Omental fat pad (tissue), 4 donors: ENCODE results near the gene GLB1L2. TPM values are rescaled to one million over a fixed set of nuclear protein-coding genes. Genes with fewer than 3 reads are reported as not detected.

Source experiments
- ATAC-seq: fragments of 150-250 bp; one replicate; pipeline ENCODE4 v1.9.1; 2016; ENCODE audit warnings: mild to moderate bottlenecking, moderate library complexity; ENCODE audit not compliant: low FRiP score
- DNase-seq: peaks from one replicate; pipeline ENCODE4 v3.0.0-alpha.2; 2019; ENCODE audit warnings: low spot score
- CTCF ChIP-seq, 3 donors: fragments of 450-650 bp; IDR thresholded peaks; one replicate each; pipeline ENCODE4 v1.5.1; 2016 to 2017; ENCODE audit warnings: antibody characterized with exemption in 3 of 3, mild to moderate bottlenecking in 3 of 3, moderate library complexity in 2 of 3
- total RNA-seq, 4 donors: library from RNA; depleted of rRNA; stranded (reverse); fragments of >200 nt; gene quantifications; one replicate each; pipeline ENCODE4 v1.1.0, GENCODE V29; 2016

Gene GLB1L2
- total RNA-seq, 4 donors from 2014 or later = 1.8 to 5.5 (median 2.4) TPM

GRCh38 chr11:134366254-134366653, 34.5 kb downstream of the GLB1L2 start:
- DNase-seq (no peak), ATAC-seq (no peak)
- TF ChIP-seq CTCF (IDR thresholded peaks at IDR 0.05) = no peak

- ATAC-seq (no peak), DNase-seq (no peak)
- no peak for TF ChIP-seq CTCF (IDR thresholded peaks at IDR 0.05)
Measured at GRCh38 chr11:134367781-134368180, 36.0 kb downstream of the GLB1L2 start.

GRCh38 chr11:134369656-134370525, 38.1 kb downstream of the GLB1L2 start:
- ATAC-seq = no peak
- DNase-seq = no peak
- no peak for TF ChIP-seq CTCF (IDR thresholded peaks at IDR 0.05)

- ATAC-seq (no peak), DNase-seq (no peak)
Measured at GRCh38 chr11:134370526-134371435, 39.0 kb downstream of the GLB1L2 start.

GRCh38 chr11:134371436-134372185, 39.8 kb downstream of the GLB1L2 start:
- no peak for TF ChIP-seq CTCF (IDR thresholded peaks at IDR 0.05)
- ATAC-seq (no peak), DNase-seq (no peak)

More at GRCh38 chr11:134370526-134371435, 39.0 kb downstream of the GLB1L2 start:
- no peak for TF ChIP-seq CTCF (IDR thresholded peaks at IDR 0.05)

- DNase-seq (no peak), ATAC-seq (no peak)
- TF ChIP-seq CTCF (IDR thresholded peaks at IDR 0.05) = no peak
Measured at GRCh38 chr11:134372536-134372935, 40.7 kb downstream of the GLB1L2 start.
